Activated CD4-positive, alpha-beta memory T cell treated with anti-CD3 and anti-CD28 coated beads, Interleukin-2, amount 10 ng/mL, durations not matched to agents 7 days and 5 days (primary cell): Measurements from ENCODE around the gene RHOB. TPM values are rescaled to one million over a fixed set of nuclear protein-coding genes. Genes with fewer than 3 reads are reported as not detected.
A peak's percentile ranks its signal among the peaks of the same experiment; 100 is the strongest.

ENCODE experiments used
- CTCF ChIA-PET: fragments of 350-600 bp; sonication (Branson Sonifier 250); formaldehyde crosslinking; loops from one replicate; lab custom pipeline; 2021; ENCODE audit warnings: antibody characterized with exemption, inconsistent platforms; lab: Charles Lee
- POLR2A ChIA-PET: fragments of 350-600 bp; sonication (Branson Sonifier 250); formaldehyde crosslinking; loops from one replicate; lab custom pipeline; 2021; ENCODE audit warnings: antibody characterized with exemption; lab: Charles Lee
- DNase-seq: peaks from one replicate; pipeline ENCODE4 v3.0.0-alpha.2; 2020
- H3K27ac Mint-ChIP-seq: one replicate; pipeline ENCODE4 v1.8.0; 2021; ENCODE audit warnings: mild to moderate bottlenecking, mixed read lengths
- H3K27me3 Mint-ChIP-seq: one replicate; pipeline ENCODE4 v1.8.0; 2021; ENCODE audit warnings: mixed read lengths
- H3K36me3 Mint-ChIP-seq: one replicate; pipeline ENCODE4 v1.8.0; 2021; ENCODE audit warnings: low read depth, mixed read lengths
- H3K4me1 Mint-ChIP-seq: one replicate; pipeline ENCODE4 v1.8.0; 2021; ENCODE audit warnings: mixed read lengths
- H3K4me3 Mint-ChIP-seq: one replicate; pipeline ENCODE4 v1.8.0; 2021; ENCODE audit warnings: mild to moderate bottlenecking, mixed read lengths
- H3K9me3 Mint-ChIP-seq: one replicate; pipeline ENCODE4 v1.8.0; 2021; ENCODE audit warnings: mixed read lengths
- total RNA-seq, 2 experiments: library from RNA; stranded (reverse); gene quantifications; one replicate each; pipeline ENCODE4 v1.2.3, GENCODE V29; 2021

RHOB gene
- total RNA-seq, 2 experiments from 2014 or later: 14.0 to 14.4 TPM

- POLR2A ChIA-PET: interaction anchor here (0.8 to 2.1 kb wide), 8 partner anchors 13 to 227 kb away, joined by 3 to 7 read pairs (median 4); partner anchors contain the start of genes HS1BP3 and RHOB
- no peak for DNase-seq
- Mint-ChIP-seq H3K4me1 (peaks cover 38% of the 10 kb centered on the region), H3K36me3 (no peaks in the 10 kb centered on the region), H3K27me3 (peaks cover 4% of the 10 kb centered on the region), H3K9me3 (peaks cover 3% of the 10 kb centered on the region), H3K4me3 (no peak overlapping the region), H3K27ac (peak overlapping the region; percentile 62)
- CTCF ChIA-PET: interaction anchor here (1.2 to 7.3 kb wide), 11 partner anchors 8 to 288 kb away, joined by 3 to 106 read pairs (median 14); partner anchors contain the start of genes HS1BP3 and RHOB
These were observed 23.0 kb upstream of the RHOB start for GRCh38 chr2:20423847-20424246.

GRCh38 chr2:20424300-20425290 is 22.3 kb upstream of the RHOB start:
- peak overlapping the region; percentile 68 for H3K27ac Mint-ChIP-seq
- peaks cover 4% of the 10 kb centered on the region for H3K27me3 Mint-ChIP-seq
- peaks cover 3% of the 10 kb centered on the region for H3K9me3 Mint-ChIP-seq
- no peaks in the 10 kb centered on the region for H3K36me3 Mint-ChIP-seq
- H3K4me3 Mint-ChIP-seq: peak overlapping the region; percentile 3
- peaks cover 44% of the 10 kb centered on the region for H3K4me1 Mint-ChIP-seq
- ChIA-PET POLR2A (interaction anchor here (0.8 to 1.9 kb wide), 9 partner anchors 11 to 226 kb away, joined by 3 to 7 read pairs (median 5); partner anchors contain the start of genes HS1BP3 and RHOB), CTCF (interaction anchor here (1.0 to 7.3 kb wide), 10 partner anchors 8 to 289 kb away, joined by 3 to 106 read pairs (median 14); partner anchors contain the start of genes HS1BP3 and RHOB)
- DNase-seq: peak; percentile 58

- no peak overlapping the region for H3K4me3 Mint-ChIP-seq
- DNase-seq: no peak
- CTCF ChIA-PET: interaction anchor here (1.0 to 7.3 kb wide), 7 partner anchors 9 to 226 kb away, joined by 3 to 106 read pairs (median 6); partner anchors contain the start of genes HS1BP3 and RHOB
- H3K4me1 Mint-ChIP-seq: peaks cover 53% of the 10 kb centered on the region
- no peaks in the 10 kb centered on the region for H3K36me3 Mint-ChIP-seq
- H3K27ac Mint-ChIP-seq: peak overlapping the region; percentile 68
- H3K27me3 Mint-ChIP-seq: no peaks in the 10 kb centered on the region
- POLR2A ChIA-PET: interaction anchor here (1.1 kb wide), 1 partner anchor 12 kb away, joined by 5 read pairs; no protein-coding TSS in a partner anchor
- peaks cover 3% of the 10 kb centered on the region for H3K9me3 Mint-ChIP-seq
These were observed 21.4 kb upstream of the RHOB start for GRCh38 chr2:20425371-20425881.

GRCh38 chr2:20425884-20426283 is 21.0 kb upstream of the RHOB start:
- Mint-ChIP-seq H3K4me3 (no peak overlapping the region), H3K36me3 (no peaks in the 10 kb centered on the region), H3K27me3 (no peaks in the 10 kb centered on the region), H3K27ac (peak overlapping the region; percentile 19), H3K4me1 (peaks cover 57% of the 10 kb centered on the region), H3K9me3 (peaks cover 3% of the 10 kb centered on the region)
- CTCF ChIA-PET: interaction anchor here (1.3 to 7.3 kb wide), 3 partner anchors 14 to 225 kb away, joined by 5 to 106 read pairs (median 6); partner anchors contain the start of genes HS1BP3 and RHOB
- POLR2A ChIA-PET: no interaction called here
- no peak for DNase-seq

- POLR2A ChIA-PET: no interaction called here
These were observed 18.8 kb upstream of the RHOB start for GRCh38 chr2:20427931-20428526.

GRCh38 chr2:20428717-20429490 is 18.0 kb upstream of the RHOB start:
- Mint-ChIP-seq H3K27me3 (peaks cover 8% of the 10 kb centered on the region), H3K27ac (no peak overlapping the region), H3K36me3 (no peaks in the 10 kb centered on the region), H3K4me1 (peaks cover 52% of the 10 kb centered on the region), H3K9me3 (peaks cover 3% of the 10 kb centered on the region), H3K4me3 (no peak overlapping the region)
- ChIA-PET POLR2A (interaction anchor here (1.4 kb wide), 1 partner anchor 18 kb away, joined by 5 read pairs; the partner anchor contains the start of gene RHOB), CTCF (interaction anchor here (0.9 to 2.8 kb wide), 5 partner anchors 13 to 223 kb away, joined by 3 to 17 read pairs (median 4); partner anchors contain the start of gene RHOB)
- DNase-seq: no peak

More at GRCh38 chr2:20427931-20428526, 18.8 kb upstream of the RHOB start:
- DNase-seq: no peak
- Mint-ChIP-seq H3K27me3 (peaks cover 5% of the 10 kb centered on the region), H3K4me3 (no peak overlapping the region), H3K4me1 (peaks cover 59% of the 10 kb centered on the region), H3K9me3 (peaks cover 3% of the 10 kb centered on the region), H3K36me3 (no peaks in the 10 kb centered on the region), H3K27ac (no peak overlapping the region)
- CTCF ChIA-PET: interaction anchor here (1.0 to 2.3 kb wide), 5 partner anchors 12 to 215 kb away, joined by 3 to 11 read pairs (median 3); no protein-coding TSS in a partner anchor

- peaks cover 8% of the 10 kb centered on the region for H3K27me3 Mint-ChIP-seq
- peaks cover 46% of the 10 kb centered on the region for H3K4me1 Mint-ChIP-seq
- CTCF ChIA-PET: interaction anchor here (0.9 to 2.8 kb wide), 4 partner anchors 12 to 222 kb away, joined by 3 to 17 read pairs (median 4); partner anchors contain the start of gene RHOB
- POLR2A ChIA-PET: interaction anchor here (1.4 kb wide), 1 partner anchor 18 kb away, joined by 5 read pairs; the partner anchor contains the start of gene RHOB
- H3K36me3 Mint-ChIP-seq: no peaks in the 10 kb centered on the region
- no peak overlapping the region for H3K27ac Mint-ChIP-seq
- DNase-seq: no peak
- no peak overlapping the region for H3K4me3 Mint-ChIP-seq
- H3K9me3 Mint-ChIP-seq: peaks cover 3% of the 10 kb centered on the region
These were observed 17.3 kb upstream of the RHOB start for GRCh38 chr2:20429528-20429927.

GRCh38 chr2:20430035-20430434 is 16.8 kb upstream of the RHOB start:
- no peak for DNase-seq
- H3K9me3 Mint-ChIP-seq: peaks cover 3% of the 10 kb centered on the region
- H3K36me3 Mint-ChIP-seq: no peaks in the 10 kb centered on the region
- CTCF ChIA-PET: interaction anchor here (1.2 to 2.8 kb wide), 4 partner anchors 14 to 221 kb away, joined by 3 to 17 read pairs (median 3); partner anchors contain the start of gene RHOB
- H3K27ac Mint-ChIP-seq: no peak overlapping the region
- no peak overlapping the region for H3K4me3 Mint-ChIP-seq
- H3K27me3 Mint-ChIP-seq: peaks cover 12% of the 10 kb centered on the region
- peaks cover 40% of the 10 kb centered on the region for H3K4me1 Mint-ChIP-seq
- POLR2A ChIA-PET: interaction anchor here (1.4 kb wide), 2 partner anchors 17 to 18 kb away, joined by 3 to 5 read pairs; partner anchors contain the start of gene RHOB

GRCh38 chr2:20430461-20431300 is 16.2 kb upstream of the RHOB start:
- peaks cover 12% of the 10 kb centered on the region for H3K27me3 Mint-ChIP-seq
- POLR2A ChIA-PET: interaction anchor here (1.4 to 1.9 kb wide), 2 partner anchors 16 to 19 kb away, joined by 3 to 7 read pairs; partner anchors contain the start of gene RHOB
- H3K9me3 Mint-ChIP-seq: peaks cover 3% of the 10 kb centered on the region
- CTCF ChIA-PET: interaction anchor here (1.2 to 2.8 kb wide), 4 partner anchors 14 to 221 kb away, joined by 3 to 17 read pairs (median 6); partner anchors contain the start of gene RHOB
- DNase-seq: peak; percentile 23
- H3K4me1 Mint-ChIP-seq: peaks cover 34% of the 10 kb centered on the region
- no peaks in the 10 kb centered on the region for H3K36me3 Mint-ChIP-seq
- no peak overlapping the region for H3K27ac Mint-ChIP-seq
- no peak overlapping the region for H3K4me3 Mint-ChIP-seq

GRCh38 chr2:20431301-20431698 is 15.6 kb upstream of the RHOB start:
- H3K27ac Mint-ChIP-seq: no peak overlapping the region
- H3K4me3 Mint-ChIP-seq: no peak overlapping the region
- H3K4me1 Mint-ChIP-seq: peaks cover 28% of the 10 kb centered on the region
- ChIA-PET CTCF (interaction anchor here (0.9 to 2.8 kb wide), 5 partner anchors 8 to 211 kb away, joined by 3 to 17 read pairs (median 10); partner anchors contain the start of gene RHOB), POLR2A (interaction anchor here (1.4 to 1.9 kb wide), 2 partner anchors 15 to 20 kb away, joined by 3 to 7 read pairs; partner anchors contain the start of gene RHOB)
- no peaks in the 10 kb centered on the region for H3K36me3 Mint-ChIP-seq
- H3K27me3 Mint-ChIP-seq: peaks cover 12% of the 10 kb centered on the region
- peaks cover 3% of the 10 kb centered on the region for H3K9me3 Mint-ChIP-seq
- no peak for DNase-seq
